HEK293 (cell line): ENCODE results near the gene JMJD7.

Experiments
- ZNF776 ChIP-seq: fragments of 450-650 bp; formaldehyde crosslinking; IDR thresholded peaks from 2 replicates; pipeline ENCODE4 v1.5.0; 2017; ENCODE audit warnings: missing biosample characterization, missing genetic modification characterization, borderline replicate concordance
- TF ChIP-seq, protein P1 (sequence below): fragments of 450-650 bp; formaldehyde crosslinking; IDR thresholded peaks from 2 replicates; pipeline ENCODE4 v1.5.1; 2016; ENCODE audit warnings: missing biosample characterization, missing genetic modification characterization

DNA sequence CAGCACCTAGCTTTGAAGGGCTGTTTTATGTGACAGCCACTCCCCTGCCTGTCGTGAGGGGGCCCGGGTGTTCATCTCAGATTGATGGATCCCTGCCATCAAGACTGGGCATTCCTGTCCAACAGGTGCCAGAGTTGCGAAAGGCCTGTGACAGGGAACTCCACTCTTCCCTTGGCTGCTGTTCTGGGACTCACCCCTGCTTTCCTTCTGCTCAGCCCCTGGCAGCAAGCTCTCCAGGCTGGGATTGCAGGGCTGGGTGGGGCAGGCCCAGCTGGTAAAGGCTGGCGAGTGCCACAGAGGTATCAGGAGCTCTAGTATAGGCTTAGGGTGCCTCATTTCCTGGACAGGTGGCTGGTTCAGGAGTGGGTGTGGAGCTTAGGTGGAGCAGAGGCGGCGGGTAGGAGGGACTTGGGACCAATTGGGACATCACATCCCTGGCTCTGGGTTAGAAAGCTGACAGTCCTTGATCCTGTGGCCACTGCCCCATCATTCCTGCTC lies 10.6 kb downstream of the JMJD7 start, which contains the start of gene PLA2G4B:
- no peak for TF ChIP-seq ZNF776 (tag by site-specific recombination)
- TF ChIP-seq, protein P1, sequence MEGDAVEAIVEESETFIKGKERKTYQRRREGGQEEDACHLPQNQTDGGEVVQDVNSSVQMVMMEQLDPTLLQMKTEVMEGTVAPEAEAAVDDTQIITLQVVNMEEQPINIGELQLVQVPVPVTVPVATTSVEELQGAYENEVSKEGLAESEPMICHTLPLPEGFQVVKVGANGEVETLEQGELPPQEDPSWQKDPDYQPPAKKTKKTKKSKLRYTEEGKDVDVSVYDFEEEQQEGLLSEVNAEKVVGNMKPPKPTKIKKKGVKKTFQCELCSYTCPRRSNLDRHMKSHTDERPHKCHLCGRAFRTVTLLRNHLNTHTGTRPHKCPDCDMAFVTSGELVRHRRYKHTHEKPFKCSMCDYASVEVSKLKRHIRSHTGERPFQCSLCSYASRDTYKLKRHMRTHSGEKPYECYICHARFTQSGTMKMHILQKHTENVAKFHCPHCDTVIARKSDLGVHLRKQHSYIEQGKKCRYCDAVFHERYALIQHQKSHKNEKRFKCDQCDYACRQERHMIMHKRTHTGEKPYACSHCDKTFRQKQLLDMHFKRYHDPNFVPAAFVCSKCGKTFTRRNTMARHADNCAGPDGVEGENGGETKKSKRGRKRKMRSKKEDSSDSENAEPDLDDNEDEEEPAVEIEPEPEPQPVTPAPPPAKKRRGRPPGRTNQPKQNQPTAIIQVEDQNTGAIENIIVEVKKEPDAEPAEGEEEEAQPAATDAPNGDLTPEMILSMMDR, result no peak
